GM18867 (cell line): ENCODE results near the gene GALNT2.

ENCODE experiments used
- ATAC-seq: cut with Tn5 transposase; IDR thresholded peaks from one replicate; pipeline ENCODE4 v1.9.1; 2021; ENCODE audit warnings: mild to moderate bottlenecking, moderate library complexity; ENCODE audit not compliant: unreplicated experiment

Gene GALNT2

GRCh38 chr1:230267338-230268065 lies 200.5 kb downstream of the GALNT2 start:
- no peak for ATAC-seq

- no peak for ATAC-seq
Measured at GRCh38 chr1:230268371-230269170, 201.5 kb downstream of the GALNT2 start.

- no peak for ATAC-seq
Measured at GRCh38 chr1:230270185-230270558, 203.1 kb downstream of the GALNT2 start.

- ATAC-seq: no peak
Measured at GRCh38 chr1:230270559-230271281, 203.7 kb downstream of the GALNT2 start.

- ATAC-seq: no peak
Measured at GRCh38 chr1:230271300-230272035, 204.4 kb downstream of the GALNT2 start.

GRCh38 chr1:230272557-230272956 lies 205.5 kb downstream of the GALNT2 start:
- ATAC-seq: no peak

GRCh38 chr1:230273141-230273710 lies 206.2 kb downstream of the GALNT2 start:
- ATAC-seq: no peak

GRCh38 chr1:230274254-230274653 lies 207.2 kb downstream of the GALNT2 start:
- ATAC-seq: no peak

GRCh38 chr1:230276401-230276800 lies 209.4 kb downstream of the GALNT2 start:
- no peak for ATAC-seq

- ATAC-seq: no peak
Measured at GRCh38 chr1:230277201-230278025, 210.4 kb downstream of the GALNT2 start.

- no peak for ATAC-seq
Measured at GRCh38 chr1:230278376-230278775, 211.3 kb downstream of the GALNT2 start.

GRCh38 chr1:230278871-230279582 lies 212.0 kb downstream of the GALNT2 start:
- no peak for ATAC-seq

GRCh38 chr1:230279583-230279945 lies 212.5 kb downstream of the GALNT2 start:
- ATAC-seq: no peak

- no peak for ATAC-seq
Measured at GRCh38 chr1:230280054-230280795, 213.2 kb downstream of the GALNT2 start.

- no peak for ATAC-seq
Measured at GRCh38 chr1:230280906-230281413, 213.9 kb downstream of the GALNT2 start.

- ATAC-seq: no peak
Measured at GRCh38 chr1:230281556-230281955, 214.5 kb downstream of the GALNT2 start.

- ATAC-seq: no peak
Measured at GRCh38 chr1:230282157-230282556, 215.1 kb downstream of the GALNT2 start.

GRCh38 chr1:230283678-230284077 lies 216.6 kb downstream of the GALNT2 start:
- no peak for ATAC-seq
